Rectal smooth muscle tissue (tissue), 1 donor: ENCODE results near the gene TBCD.

ENCODE experiments used
- H3K27ac ChIP-seq: one replicate; pipeline ENCODE4 v1.7.0; 2013; ENCODE audit warnings: low read depth, low read length, inconsistent platforms
- H3K27me3 ChIP-seq: one replicate; pipeline ENCODE4 v1.7.0; 2013; ENCODE audit warnings: low read length; ENCODE audit not compliant: control insufficient read depth, insufficient read depth
- H3K36me3 ChIP-seq: one replicate; pipeline ENCODE4 v1.7.0; 2013; ENCODE audit warnings: low read length; ENCODE audit not compliant: control insufficient read depth, insufficient read depth
- H3K4me1 ChIP-seq: one replicate; pipeline ENCODE4 v1.7.0; 2013; ENCODE audit warnings: low read length; ENCODE audit not compliant: control insufficient read depth, insufficient read depth
- H3K4me3 ChIP-seq: one replicate; pipeline ENCODE4 v1.7.0; 2013; ENCODE audit warnings: low read length
- H3K9ac ChIP-seq: one replicate; pipeline ENCODE4 v1.7.0; 2013; ENCODE audit warnings: low read length

The TBCD gene

GRCh38 chr17:82865274-82865673 lies 113.4 kb downstream of the TBCD start:
- Histone ChIP-seq H3K36me3 (peaks cover 3% of the 10 kb centered on the region), H3K27ac (no peak overlapping the region), H3K9ac (no peak overlapping the region), H3K4me1 (peaks cover 8% of the 10 kb centered on the region), H3K4me3 (no peak overlapping the region), H3K27me3 (no peaks in the 10 kb centered on the region)

- H3K4me1 ChIP-seq = peaks cover 8% of the 10 kb centered on the region
- H3K27ac ChIP-seq = no peak overlapping the region
- no peaks in the 10 kb centered on the region for H3K27me3 ChIP-seq
- H3K36me3 ChIP-seq = peaks cover 8% of the 10 kb centered on the region
- H3K4me3 ChIP-seq = no peak overlapping the region
- no peak overlapping the region for H3K9ac ChIP-seq
Measured at GRCh38 chr17:82865774-82866395, 114.0 kb downstream of the TBCD start.

- Histone ChIP-seq H3K27ac (no peak overlapping the region), H3K4me1 (peaks cover 8% of the 10 kb centered on the region)
Measured at GRCh38 chr17:82866590-82867191, 114.8 kb downstream of the TBCD start.

GRCh38 chr17:82867763-82868325 lies 116.0 kb downstream of the TBCD start:
- H3K27me3 ChIP-seq = no peaks in the 10 kb centered on the region
- H3K36me3 ChIP-seq = peaks cover 8% of the 10 kb centered on the region
- no peak overlapping the region for H3K9ac ChIP-seq
- H3K4me3 ChIP-seq = no peak overlapping the region
- no peak overlapping the region for H3K27ac ChIP-seq
- H3K4me1 ChIP-seq = peaks cover 8% of the 10 kb centered on the region

More at GRCh38 chr17:82866590-82867191, 114.8 kb downstream of the TBCD start:
- Histone ChIP-seq H3K9ac (no peak overlapping the region), H3K36me3 (peaks cover 8% of the 10 kb centered on the region), H3K4me3 (no peak overlapping the region), H3K27me3 (no peaks in the 10 kb centered on the region)

- Histone ChIP-seq H3K27ac (no peak overlapping the region), H3K4me1 (peaks cover 5% of the 10 kb centered on the region), H3K36me3 (peaks cover 8% of the 10 kb centered on the region), H3K4me3 (no peak overlapping the region), H3K9ac (no peak overlapping the region), H3K27me3 (no peaks in the 10 kb centered on the region)
Measured at GRCh38 chr17:82868715-82869131, 116.9 kb downstream of the TBCD start.

GRCh38 chr17:82869536-82869935 lies 117.7 kb downstream of the TBCD start:
- H3K27me3 ChIP-seq = no peaks in the 10 kb centered on the region
- no peak overlapping the region for H3K9ac ChIP-seq
- peaks cover 8% of the 10 kb centered on the region for H3K36me3 ChIP-seq
- H3K4me1 ChIP-seq = no peaks in the 10 kb centered on the region
- H3K27ac ChIP-seq = no peak overlapping the region
- H3K4me3 ChIP-seq = no peak overlapping the region

- H3K27ac ChIP-seq = no peak overlapping the region
- H3K27me3 ChIP-seq = no peaks in the 10 kb centered on the region
- H3K36me3 ChIP-seq = peaks cover 8% of the 10 kb centered on the region
- H3K9ac ChIP-seq = no peak overlapping the region
- H3K4me3 ChIP-seq = no peak overlapping the region
- no peaks in the 10 kb centered on the region for H3K4me1 ChIP-seq
Measured at GRCh38 chr17:82870091-82870491, 118.2 kb downstream of the TBCD start.

GRCh38 chr17:82870541-82870940 lies 118.7 kb downstream of the TBCD start:
- peaks cover 8% of the 10 kb centered on the region for H3K36me3 ChIP-seq
- H3K4me1 ChIP-seq = no peaks in the 10 kb centered on the region
- H3K4me3 ChIP-seq = no peak overlapping the region
- H3K27ac ChIP-seq = no peak overlapping the region
- H3K27me3 ChIP-seq = no peaks in the 10 kb centered on the region
- H3K9ac ChIP-seq = no peak overlapping the region

- H3K36me3 ChIP-seq = peaks cover 8% of the 10 kb centered on the region
- no peak overlapping the region for H3K4me3 ChIP-seq
- no peak overlapping the region for H3K9ac ChIP-seq
- H3K27ac ChIP-seq = no peak overlapping the region
- no peaks in the 10 kb centered on the region for H3K27me3 ChIP-seq
- H3K4me1 ChIP-seq = peaks cover under 1% of the 10 kb centered on the region
Measured at GRCh38 chr17:82871056-82871775, 119.4 kb downstream of the TBCD start.

- H3K27me3 ChIP-seq = no peaks in the 10 kb centered on the region
- H3K27ac ChIP-seq = no peak overlapping the region
- H3K9ac ChIP-seq = no peak overlapping the region
- peaks cover 5% of the 10 kb centered on the region for H3K4me1 ChIP-seq
- no peak overlapping the region for H3K4me3 ChIP-seq
- peaks cover 8% of the 10 kb centered on the region for H3K36me3 ChIP-seq
Measured at GRCh38 chr17:82871776-82872561, 120.1 kb downstream of the TBCD start.

- Histone ChIP-seq H3K4me3 (no peak overlapping the region), H3K9ac (no peak overlapping the region), H3K36me3 (peaks cover 8% of the 10 kb centered on the region), H3K27ac (no peak overlapping the region), H3K27me3 (no peaks in the 10 kb centered on the region), H3K4me1 (peaks cover 5% of the 10 kb centered on the region)
Measured at GRCh38 chr17:82872591-82873520, 121.0 kb downstream of the TBCD start.
